ENCODE data around the gene HTT-AS. TPM values are rescaled to one million over a fixed set of nuclear protein-coding genes. Genes with fewer than 3 reads are reported as not detected.

The HTT-AS gene
- total RNA-seq, 1 experiment from 2014 or later, result not detected

GRCh38 chr4:3041192-3042142, 32.9 kb downstream of the HTT-AS start:
- peak; percentile 58 to 67 for DNase-seq
- no peak for TF ChIP-seq CTCF (IDR thresholded peaks at IDR 0.05; ENCODE audit: insufficient read depth in 1 of 2, low read depth in 1 of 2, low read length in 1 of 2, severe bottlenecking in 1 of 2, unreplicated experiment in 1 of 2)
- Histone ChIP-seq H3K4me1 (peaks cover 27% of the 10 kb centered on the region), H3K9me3 (no peaks in the 10 kb centered on the region), H3K36me3 (ENCODE audit: control insufficient read depth, insufficient read depth, low read length) (no peaks in the 10 kb centered on the region), H3K27me3 (replicated peaks; ENCODE audit: control insufficient read depth, insufficient read depth, low read length) (no peaks in the 10 kb centered on the region), H3K4me3 (ENCODE audit: low read depth, low read length) (peak overlapping the region; percentile 33)
- Mint-ChIP-seq H3K4me3 (ENCODE audit: unreplicated experiment) (peak overlapping the region; percentile 67), H3K4me1 (ENCODE audit: low read depth, unreplicated experiment) (peaks cover 13% of the 10 kb centered on the region), H3K27me3 (ENCODE audit: insufficient read depth, unreplicated experiment) (no peaks in the 10 kb centered on the region), H3K9me3 (ENCODE audit: unreplicated experiment) (no peaks in the 10 kb centered on the region), H3K36me3 (ENCODE audit: insufficient read depth, unreplicated experiment) (peaks cover 10% of the 10 kb centered on the region), H3K27ac (ENCODE audit: unreplicated experiment) (peak overlapping the region; percentile 76)
- intact Hi-C loops (cut with micrococcal nuclease; ENCODE audit: unreplicated experiment), result loop anchor here (1.0 kb wide), 1 partner anchor 33 kb away; the partner anchor contains the start of genes HTT and HTT-AS
- BruUV-seq (replicated peaks), result no TSS peak
- ChIA-PET CTCF (interaction anchor here (0.6 to 1.8 kb wide), 4 partner anchors 32 to 1367 kb away, joined by 3 to 4 read pairs (median 3); partner anchors contain the start of gene GRK4), POLR2A (interaction anchor here (1.2 kb wide), 1 partner anchor 78 kb away, joined by 3 read pairs; the partner anchor contains the start of gene GRK4)

DNA sequence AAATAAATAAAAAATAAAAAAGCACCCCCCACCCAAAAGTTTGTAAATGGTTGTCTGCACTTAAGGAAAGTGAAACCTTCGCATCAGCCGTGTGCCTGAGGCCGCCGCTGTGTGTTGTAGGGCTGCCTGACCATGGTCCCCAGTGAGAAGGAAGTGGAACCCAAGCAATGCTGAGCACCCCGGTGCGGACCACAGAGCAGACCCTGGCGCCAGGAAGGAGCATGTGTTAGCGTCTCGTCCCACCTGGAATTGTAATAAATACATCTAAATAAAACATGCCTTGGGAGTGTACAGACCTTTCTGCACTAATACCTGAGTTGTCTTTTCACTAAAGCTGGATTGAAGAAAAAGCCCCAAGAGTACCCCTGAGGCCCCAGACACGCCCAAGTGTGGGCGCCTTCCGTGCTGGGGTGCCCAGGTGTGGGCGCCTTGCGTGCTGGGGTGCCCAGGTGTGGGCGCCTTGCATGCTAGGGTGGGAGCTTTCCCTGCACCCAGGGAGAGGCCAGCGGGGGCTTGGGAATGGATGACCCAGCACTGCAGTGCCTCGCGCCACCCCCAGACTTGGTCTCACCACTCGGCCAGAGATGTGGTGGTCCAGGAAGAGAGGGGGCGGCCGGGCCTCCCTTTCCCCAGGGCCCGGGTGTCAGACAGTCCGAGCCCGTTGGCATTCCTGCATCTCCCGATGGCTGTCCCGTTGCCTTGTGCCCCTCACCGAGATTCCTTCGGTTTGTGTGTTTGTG, 33.7 kb downstream of the HTT-AS start:
- peaks cover 13% of the 10 kb centered on the region for H3K4me1 Mint-ChIP-seq (ENCODE audit: low read depth, unreplicated experiment)
- H3K36me3 ChIP-seq (ENCODE audit: control insufficient read depth, insufficient read depth, low read length), result no peaks in the 10 kb centered on the region
- no peaks in the 10 kb centered on the region for H3K27me3 Mint-ChIP-seq (ENCODE audit: insufficient read depth, unreplicated experiment)
- peaks cover 27% of the 10 kb centered on the region for H3K4me1 ChIP-seq
- CTCF ChIA-PET, result interaction anchor here (1.8 kb wide), 1 partner anchor 77 kb away, joined by 4 read pairs; the partner anchor contains the start of gene GRK4
- no peak overlapping the region for H3K4me3 ChIP-seq (ENCODE audit: low read depth, low read length)
- no peak for TF ChIP-seq CTCF (IDR thresholded peaks at IDR 0.05; ENCODE audit: insufficient read depth in 1 of 2, low read depth in 1 of 2, low read length in 1 of 2, severe bottlenecking in 1 of 2, unreplicated experiment in 1 of 2)
- H3K9me3 ChIP-seq, result no peaks in the 10 kb centered on the region
- no peaks in the 10 kb centered on the region for H3K27me3 ChIP-seq (replicated peaks; ENCODE audit: control insufficient read depth, insufficient read depth, low read length)
- no peaks in the 10 kb centered on the region for H3K9me3 Mint-ChIP-seq (ENCODE audit: unreplicated experiment)
- intact Hi-C loops (cut with micrococcal nuclease; ENCODE audit: unreplicated experiment), result no loop called here
- H3K4me3 Mint-ChIP-seq (ENCODE audit: unreplicated experiment), result no peak overlapping the region
- no peak for DNase-seq
- H3K27ac Mint-ChIP-seq (ENCODE audit: unreplicated experiment), result no peak overlapping the region
- BruUV-seq (replicated peaks), result no TSS peak
- peaks cover 10% of the 10 kb centered on the region for H3K36me3 Mint-ChIP-seq (ENCODE audit: insufficient read depth, unreplicated experiment)
- POLR2A ChIA-PET, result interaction anchor here (1.2 kb wide), 1 partner anchor 77 kb away, joined by 3 read pairs; the partner anchor contains the start of gene GRK4

All from Caco-2 (cell line).